HCEC 1CT (cell line): ENCODE data around the gene NUDC.
"Not testable (repeated sequence)": the region's sequence is repeated elsewhere in the genome, so short reads cannot be mapped to it uniquely, and the experiment has no call there.

Experiments used
- DNase-seq: peaks from one replicate; pipeline ENCODE4 v3.0.0-alpha.2; 2017

Gene NUDC

DNA sequence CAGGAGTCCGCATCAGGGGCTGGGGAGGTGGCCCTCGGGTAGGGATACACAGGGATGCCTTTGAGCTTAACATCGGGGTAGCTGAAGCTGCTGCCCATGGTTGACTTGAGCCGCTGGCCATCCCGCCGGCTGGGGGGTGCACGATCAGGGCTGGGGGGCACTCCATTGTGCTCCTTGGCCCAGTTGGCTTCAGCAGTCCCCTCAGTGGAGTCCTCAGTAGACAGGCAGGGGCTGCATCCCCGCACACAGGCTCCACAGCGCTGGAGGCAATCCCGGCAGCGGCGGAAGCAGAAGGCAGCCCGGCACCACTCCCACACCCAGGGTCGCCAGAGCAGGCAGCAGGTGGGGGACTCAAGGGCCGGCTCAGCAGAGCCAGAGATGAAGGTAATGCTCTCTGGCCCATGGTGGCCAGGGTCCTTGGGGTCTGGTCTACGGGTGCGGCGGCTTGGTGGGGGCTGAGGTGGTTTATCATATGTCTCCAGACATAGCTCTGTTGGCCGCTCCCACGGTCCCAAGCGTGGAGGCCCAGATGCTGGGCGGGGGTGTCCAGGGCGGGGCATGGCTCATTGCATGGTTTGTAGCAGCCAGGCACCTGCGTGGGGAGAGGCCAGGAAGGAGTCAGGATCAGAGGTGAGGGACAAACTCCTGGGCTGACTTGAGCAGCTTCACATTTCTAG is 30.4 kb downstream of the NUDC start:
- DNase-seq: no peak

DNA sequence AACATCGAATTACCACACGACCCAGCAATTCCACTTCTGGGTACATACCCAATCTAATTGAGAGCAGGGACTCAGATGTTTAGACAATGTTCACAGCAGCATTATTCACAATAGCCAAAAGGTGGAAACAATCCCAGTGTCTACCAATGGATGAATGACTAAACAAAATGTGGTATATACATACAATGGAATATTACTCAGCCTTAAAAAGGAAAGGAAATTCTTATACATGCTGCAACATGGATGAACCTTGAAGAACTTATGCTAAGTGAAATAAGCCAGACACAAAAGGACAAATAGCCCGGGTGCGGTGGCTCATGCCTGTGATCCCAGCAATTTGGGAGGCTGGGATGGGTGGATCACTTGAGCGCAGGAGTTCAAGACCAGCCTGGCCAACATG is 31.8 kb downstream of the NUDC start:
- no peak for DNase-seq

DNA sequence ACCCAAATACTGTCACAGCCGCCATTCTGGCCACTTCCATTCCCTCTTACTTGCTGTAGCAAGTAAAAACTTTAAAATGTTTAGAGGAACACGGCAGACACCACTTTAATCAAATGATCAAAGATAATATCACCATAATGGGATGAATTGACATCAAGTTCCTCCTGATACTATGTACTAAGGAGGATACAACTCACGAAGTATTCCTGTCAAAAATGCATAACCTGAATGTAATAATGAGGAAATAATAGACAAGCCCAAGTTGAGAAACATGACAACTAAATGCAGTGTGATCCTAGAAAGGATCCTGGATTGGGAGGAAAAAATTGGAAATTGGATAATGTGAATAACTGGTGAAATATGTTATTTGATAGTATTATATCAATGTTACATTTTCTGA is 34.8 kb downstream of the NUDC start:
- DNase-seq: no peak

DNA sequence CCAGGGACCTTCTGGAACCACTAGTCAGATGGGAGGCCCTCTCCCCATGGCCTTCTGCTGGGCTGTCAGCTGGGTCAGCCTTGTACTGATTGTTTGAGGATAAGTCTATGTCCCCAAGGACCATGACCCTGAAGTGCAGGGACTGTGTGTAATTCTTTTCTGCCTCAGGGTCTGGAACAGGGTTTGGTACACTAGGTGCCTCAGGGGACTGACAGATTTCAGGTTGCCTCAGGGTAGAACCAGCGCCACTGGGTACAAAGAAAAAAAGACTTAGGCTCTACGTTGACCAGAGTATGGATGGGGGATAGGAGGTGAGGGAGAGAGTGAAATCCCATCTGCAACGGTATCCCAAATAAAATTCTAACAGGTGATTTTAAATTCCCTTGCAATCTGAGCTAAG is 35.8 kb downstream of the NUDC start:
- DNase-seq: no peak

DNA sequence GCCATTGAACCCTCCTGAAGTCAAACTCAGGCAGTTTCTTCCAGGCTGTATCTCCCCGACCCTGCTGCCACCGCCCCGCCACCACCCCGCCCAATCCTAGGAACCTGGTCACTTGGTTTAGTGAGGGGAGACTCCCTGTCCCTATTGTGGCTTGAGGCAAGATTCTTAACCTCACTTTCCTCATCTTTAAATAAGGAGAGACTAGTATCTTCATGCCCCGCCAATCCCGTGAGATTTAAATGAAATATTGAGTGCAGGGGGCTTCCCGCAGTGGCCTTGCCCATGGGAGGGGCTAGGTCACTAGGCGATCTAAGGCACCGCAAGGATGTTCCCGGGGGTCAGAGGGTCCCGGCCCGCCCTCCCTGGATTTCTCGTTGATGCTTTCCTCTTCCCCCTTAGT is 37.7 kb downstream of the NUDC start:
- DNase-seq: no peak

DNA sequence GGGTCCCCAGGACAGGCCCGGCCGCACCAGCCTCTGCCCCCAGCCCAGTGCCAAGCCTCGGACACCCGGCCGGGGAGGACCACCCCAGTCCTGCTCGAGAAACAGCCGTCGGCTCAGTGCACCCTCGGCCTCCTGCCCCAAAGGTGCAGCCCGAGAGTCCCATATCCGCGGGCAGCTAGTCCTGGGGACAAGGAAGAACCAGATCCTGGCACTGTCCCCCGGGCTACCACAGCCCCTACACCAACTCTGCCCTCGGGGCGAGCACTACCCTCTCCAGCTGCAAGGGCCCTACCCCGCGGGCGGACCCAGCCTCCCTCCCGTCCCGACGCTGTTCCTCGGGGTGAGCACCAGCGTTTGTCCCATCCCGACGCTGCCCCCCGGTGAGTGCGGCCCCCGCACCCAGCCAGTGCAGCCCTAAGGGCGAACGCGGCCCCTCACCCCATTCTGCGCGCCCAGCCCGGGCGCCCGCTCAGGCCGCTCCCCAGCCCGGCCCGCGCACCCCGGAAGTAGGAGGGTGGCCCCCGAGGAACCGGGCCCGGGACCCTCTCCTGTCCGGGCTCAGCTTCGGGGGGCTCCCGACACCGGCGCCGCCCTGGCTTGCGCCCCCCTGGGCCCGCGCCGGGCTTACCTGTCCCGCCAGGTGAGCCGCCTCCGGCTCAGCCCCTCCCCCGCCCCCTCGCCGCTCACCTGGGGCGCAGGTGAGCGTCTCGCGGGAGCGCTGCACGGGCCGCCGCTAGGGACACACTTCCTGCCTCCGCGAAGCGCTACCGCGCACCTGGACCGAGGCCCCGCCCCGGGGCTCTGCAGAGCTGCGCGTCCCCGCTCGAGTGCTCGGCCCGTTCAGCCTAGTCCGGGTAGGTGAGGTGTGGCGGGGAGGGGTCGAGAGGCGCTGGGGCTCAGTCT is 38.4 kb downstream of the NUDC start, which contains the start of gene KDF1:
Gene KDF1 (minus strand): TSS at position 747 of the 903 bp plus-strand sequence. CDS start 8,088 bp downstream, outside the sequence.
- no peak for DNase-seq

DNA sequence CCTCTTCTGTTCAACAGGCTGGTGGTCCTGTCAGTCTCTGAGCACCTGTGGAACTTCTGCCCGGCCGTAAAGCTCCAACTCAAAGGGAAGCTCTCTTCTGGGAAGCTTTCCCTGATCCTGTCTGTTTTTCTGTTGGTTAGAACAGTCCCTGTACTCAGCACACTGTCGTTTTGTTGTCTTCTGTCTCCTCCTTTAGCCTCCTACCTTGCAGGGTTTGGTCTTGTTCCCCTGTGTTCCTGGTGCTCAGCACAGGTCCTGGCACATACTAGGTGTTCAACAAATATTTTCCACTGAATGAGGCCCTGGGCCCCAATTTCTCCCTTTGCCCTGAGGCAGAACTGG is 39.1 kb downstream of the NUDC start:
- no peak for DNase-seq

DNA sequence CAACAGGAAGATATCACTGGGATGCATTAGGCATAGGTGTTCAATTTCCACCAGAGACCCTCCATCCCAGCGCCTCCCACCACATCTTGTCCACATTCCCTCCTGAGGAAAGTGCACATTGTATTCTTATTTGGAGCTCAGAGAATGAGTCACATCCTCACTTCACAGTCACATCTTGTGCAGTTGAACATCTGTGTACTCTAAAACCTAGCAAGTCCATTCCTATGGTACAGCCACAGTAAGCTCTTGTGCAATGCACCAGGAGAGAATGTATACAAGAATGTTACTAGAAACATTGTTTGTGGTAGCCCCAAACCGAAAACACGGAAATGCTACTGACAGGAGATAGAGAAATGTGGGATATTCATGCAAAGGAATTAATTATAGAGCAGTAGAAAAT is 40.3 kb downstream of the NUDC start:
- DNase-seq: peak; percentile 99

DNA sequence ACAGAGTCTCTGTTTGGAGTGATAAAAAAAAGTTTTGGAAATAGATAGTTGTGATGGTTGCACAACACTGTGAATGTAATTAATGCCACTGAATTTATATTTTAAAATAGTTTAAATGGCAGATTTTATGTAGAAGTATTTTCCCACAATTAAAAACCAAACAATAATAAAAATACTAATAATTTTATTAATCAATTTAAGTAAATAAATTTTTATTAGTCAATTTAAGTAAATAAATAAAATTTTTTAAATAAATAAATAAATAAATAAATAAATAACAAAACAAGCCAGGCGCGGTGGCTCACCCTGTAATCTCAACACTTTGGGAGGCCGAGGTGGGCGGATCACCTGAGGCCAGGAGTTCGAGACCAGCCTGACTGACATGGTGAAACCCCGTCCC is 43.7 kb downstream of the NUDC start:
- DNase-seq: no peak

DNA sequence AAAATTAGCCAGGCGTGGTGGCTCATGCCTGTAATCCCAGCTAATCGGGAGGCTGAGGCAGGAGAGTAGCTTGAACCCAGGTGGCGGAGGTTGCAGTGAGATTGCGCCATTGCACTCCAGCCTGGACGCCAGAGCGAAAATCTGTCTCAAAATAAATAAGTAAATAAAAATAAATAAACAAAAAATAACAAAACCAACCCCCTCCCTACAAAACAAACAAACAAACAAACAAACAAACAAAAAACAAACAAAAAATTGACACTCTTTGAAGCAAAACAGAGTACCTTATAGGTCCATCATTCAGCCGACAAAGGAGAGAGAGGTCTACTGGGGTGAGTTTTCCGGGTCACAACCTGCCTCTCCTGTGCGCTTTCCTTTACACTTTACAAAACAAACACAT is 44.1 kb downstream of the NUDC start:
- no peak for DNase-seq

DNA sequence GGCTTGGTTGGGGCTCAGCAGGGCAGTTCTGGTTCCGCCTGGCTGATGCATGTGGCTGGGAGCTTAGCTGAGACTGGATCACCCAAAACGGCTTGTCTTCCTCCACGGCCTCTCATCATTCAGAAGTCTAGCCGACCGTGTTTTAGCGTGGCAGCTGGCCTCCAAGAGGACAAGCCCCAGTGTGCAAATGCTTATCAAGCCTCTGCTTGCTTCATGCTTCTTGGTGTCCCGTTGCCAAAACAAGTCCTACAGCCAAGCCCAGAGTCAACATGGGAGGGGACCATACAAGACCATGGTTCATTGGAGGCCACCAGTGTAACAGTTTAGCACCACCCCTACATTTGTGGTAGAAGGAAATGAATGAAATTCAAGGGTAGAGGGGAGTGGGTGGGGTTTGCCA is 49.3 kb downstream of the NUDC start:
- no peak for DNase-seq

DNA sequence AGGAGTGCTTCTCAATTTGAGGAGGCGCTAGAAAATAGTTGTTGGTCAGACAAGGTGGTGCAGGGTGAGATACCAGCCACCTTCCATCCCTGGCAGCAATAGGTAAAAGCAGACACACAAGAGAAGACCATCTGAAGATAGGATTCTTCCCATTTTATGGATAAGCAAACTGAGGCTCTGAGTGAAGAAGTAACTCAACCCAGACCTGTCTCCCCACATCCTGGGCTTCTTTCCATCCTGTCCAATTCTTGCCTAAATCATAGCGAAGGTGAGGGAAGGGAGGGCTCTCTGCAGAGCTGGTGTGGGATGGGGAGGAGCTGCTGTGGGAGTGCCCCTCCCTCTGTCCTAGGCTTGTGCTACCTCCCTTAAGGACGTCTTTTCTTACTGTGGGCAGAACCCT is 50.0 kb downstream of the NUDC start:
- no peak for DNase-seq

DNA sequence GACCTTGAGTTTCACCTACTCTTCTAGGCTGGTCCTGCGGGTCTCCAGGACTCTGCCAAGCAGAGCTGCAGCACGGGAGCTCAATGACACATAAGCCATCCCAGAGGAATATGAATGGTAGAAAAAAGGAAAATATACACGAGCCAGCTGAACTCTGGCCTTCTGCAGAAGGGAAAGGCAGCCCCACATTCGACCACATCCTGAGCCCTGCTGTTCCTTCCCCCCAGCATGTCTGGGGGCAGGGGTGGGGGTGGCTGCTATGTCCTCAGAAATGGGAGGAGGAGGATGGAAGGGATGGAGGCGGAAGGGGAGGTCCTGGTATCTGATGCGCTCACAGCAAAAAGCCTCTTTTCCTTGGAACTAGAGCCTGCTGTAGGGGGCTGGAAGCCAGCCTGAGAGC is 50.8 kb downstream of the NUDC start:
- DNase-seq: no peak

DNA sequence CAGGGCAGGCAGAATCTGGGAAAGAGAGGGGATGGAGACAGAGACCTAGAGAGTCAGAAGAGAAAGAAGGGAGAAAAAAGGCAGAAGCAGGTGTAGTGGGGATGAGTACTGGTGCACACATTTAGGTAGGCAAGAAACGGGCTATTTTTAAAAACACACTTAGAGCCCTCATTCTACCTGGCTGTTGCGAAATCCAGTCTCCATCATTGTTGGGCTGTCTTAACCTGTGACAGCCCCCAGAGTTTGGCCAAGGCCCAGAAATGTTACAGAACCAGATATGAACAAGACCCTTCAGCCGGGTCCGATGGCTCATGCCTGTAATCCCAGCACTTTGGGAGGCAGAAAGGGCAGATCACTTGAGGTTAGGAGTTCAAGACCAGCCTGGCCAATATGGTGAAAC is 51.3 kb downstream of the NUDC start:
- DNase-seq: no peak

DNA sequence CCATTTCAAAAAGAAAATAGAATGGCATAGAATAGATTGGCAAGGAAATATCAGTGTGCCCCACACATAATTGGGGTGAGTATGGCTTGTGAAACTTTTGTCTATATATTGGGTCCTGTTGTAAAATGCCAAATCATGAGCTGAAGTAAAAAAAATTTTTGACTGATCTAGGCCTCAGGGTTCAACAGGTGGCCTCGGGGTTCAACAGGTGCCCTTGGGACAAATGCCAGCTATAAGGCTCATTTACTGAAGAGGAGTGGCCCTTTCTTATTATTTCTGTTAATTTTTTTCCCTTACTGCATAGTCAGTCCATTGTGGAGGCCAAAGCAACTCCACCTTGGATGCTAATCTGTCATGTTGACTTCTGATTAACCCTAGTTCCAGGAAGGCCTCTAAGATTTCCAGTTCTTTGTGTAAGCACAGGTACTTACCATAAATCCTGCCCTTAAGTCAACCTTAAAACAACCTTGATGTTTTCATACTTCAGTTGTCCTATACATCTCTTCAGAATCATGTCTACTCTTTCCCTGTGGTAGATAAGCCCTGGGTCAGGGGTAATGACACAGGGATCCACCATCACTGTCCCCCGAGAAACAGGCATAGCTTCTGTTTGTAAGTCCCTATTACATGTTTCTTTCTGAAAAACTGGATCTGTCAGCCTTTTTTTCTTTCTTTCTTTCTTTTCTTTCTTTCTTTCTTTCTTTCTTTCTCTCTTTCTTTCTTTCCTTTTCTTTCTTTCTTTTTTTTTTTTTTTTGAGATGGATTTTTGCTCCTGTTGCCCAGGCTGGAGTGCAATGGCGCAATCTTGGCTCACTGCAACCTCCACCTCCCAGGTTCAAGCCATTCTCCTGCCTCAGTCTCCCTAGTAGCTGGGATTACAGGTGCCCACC is 55.3 kb downstream of the NUDC start:
- DNase-seq: no peak

DNA sequence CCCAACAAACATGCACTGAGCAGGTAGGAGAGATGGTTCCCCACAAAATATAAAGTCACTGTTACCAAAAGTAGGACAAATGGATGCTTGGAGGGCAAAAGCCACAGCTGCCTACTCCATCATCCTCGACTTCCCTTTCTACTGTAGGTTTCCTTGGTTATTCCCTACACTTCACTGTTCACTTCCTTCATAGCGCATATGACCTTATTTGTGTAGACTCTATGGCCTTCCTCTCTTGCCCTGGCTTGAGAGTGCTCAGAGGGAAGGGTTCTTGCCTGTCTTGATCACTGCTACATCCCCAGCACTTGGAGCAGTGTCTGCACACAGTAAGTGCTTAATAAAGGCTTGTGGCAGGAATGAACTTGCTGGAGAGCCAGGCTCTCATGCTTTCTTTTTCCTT is 57.4 kb downstream of the NUDC start:
- no peak for DNase-seq

DNA sequence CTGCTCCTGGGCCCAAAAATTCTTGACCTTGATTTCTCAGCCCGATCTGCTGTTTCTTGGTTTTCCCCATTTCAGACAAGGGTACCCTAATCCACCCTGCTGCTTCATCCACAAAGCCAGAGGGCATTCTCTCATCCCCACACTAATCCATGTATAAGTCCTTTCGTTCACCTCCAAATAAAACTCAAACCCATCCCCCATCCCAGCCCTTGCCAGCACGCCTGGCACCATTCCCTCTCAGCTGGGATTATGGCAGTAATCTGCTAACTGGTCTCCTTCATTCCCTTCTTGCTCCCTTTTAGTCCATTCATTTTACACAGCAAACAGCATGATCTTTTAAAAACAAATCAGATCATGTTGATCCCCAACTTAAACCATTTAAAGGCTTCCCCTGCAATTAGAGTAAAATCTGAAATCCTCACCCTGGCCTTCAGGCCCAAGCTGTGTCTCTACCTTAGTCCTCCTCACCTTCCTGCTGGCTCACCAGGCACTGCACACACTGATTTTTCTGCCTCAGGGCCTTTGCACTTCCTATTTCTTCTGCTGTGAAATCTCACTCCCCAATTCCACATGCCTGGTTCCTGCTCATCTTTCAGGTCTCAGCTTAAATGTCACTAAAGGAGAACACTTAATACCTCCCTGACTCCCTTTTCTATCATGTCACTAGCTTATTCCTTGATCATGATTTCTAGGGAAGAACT is 59.8 kb downstream of the NUDC start:
- DNase-seq: no peak

DNA sequence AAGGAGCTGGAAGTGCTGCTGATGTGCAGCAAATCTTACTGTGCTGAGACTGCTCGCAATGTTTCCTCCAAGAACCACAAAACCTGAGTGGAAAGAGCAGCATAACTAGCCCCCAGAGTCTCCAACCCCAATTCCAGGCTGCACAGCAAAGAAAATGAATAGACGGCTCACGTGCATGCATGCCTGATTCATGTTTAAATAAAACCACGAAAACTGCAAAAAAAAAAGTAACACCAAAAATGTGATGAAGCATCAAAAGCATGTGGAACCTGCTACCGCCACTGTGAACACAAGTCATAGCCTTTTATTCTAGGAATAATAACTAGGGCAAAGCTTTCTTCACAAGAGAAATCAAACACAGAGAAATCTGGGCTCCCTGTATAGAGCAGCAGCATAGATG is 62.3 kb downstream of the NUDC start:
- DNase-seq: no peak

DNA sequence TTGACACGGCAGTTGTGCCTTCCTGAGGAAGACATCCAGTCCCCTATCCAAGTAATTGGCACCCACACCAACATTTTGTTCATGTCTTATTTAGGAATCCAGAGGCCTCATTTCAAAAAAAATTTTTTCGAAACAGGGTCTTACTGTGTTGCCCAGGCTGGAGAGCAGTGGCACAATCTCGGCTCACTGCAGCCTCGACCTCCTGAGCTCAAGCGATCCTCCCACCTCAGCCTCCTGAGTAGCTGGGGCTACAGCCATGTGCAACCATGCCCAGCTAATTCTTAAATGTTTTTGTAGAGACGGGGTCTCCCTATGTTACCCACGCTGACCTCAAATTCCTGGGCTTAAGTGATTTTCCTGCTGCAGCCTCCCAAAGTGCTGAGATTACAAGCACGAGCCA is 62.7 kb downstream of the NUDC start:
- no peak for DNase-seq

DNA sequence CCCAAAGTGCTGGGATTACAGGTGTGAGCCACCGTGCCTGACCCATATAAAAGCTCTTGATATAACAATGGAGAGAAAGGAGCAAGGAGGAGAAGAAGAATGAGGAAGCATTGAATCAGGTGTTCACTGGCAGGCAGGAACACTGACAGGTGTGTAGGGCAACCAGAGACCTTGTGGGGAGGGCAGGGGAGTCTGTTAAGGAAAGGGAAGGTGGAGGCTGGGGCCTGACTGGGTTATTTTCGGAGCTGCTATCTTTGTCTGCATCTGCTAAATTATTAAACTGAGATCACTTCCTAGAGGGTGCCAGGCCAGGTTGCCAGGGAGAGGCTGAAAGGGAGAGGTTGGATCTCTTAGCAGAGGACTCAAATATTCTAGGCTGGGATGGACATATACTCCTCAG is 65.1 kb downstream of the NUDC start:
- DNase-seq: no peak

DNA sequence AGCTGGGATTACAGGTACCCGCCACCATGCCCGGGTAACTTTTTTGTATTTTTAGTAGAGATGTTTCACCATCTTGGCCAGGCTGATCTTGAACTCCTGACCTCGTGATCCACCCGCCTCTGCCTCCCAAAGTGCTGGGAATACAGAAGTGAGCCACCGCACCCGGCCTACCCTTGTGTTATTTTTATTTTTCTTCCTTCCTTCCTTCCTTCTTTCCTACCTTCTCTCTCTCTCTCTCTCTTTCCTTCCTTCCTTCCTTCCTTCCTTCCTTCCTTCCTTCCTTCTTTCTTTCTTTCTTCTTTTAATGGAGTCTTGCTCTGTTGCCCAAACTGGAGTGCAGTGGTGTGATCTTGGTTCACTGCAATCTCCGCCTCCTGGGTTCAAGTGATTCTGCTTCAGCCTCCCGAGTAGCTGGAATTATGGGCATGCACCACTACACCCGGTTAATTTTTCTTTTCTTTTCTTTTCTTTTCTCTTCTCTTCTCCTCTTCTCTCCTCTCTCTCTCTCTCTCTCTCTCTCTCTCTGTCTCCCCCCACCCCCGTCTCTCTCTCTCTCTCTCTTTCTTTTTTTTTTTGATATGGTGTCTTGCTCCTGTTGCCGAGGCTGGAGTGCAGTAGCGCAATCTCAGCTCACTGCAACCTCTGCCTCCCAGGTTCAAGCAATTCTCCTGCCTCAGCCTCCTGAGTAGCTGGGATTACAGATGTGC is 68.0 kb downstream of the NUDC start:
- not testable (repeated sequence) for DNase-seq
